H1 (cell line): Measurements from ENCODE around the gene ZNF835. TPM values are rescaled to one million over a fixed set of nuclear protein-coding genes. Genes with fewer than 3 reads are reported as not detected.

Source experiments
- CBX8 ChIP-seq: fragments of 300-800, 300-1000 bp; sonication (generic); IDR thresholded peaks from 2 replicates; pipeline ENCODE4 v1.7.1; 2016; ENCODE audit warnings: low read depth, low read length, borderline replicate concordance
- PHF8 ChIP-seq: fragments of 200-600 bp; sonication (generic); conservative IDR thresholded peaks from 2 replicates; pipeline ENCODE4 v1.7.1; 2012; ENCODE audit warnings: low read depth, mild to moderate bottlenecking, inconsistent platforms, low read length, moderate library complexity
- SP1 ChIP-seq: IDR thresholded peaks from 2 replicates; pipeline ENCODE4 v1.6.1; 2011; ENCODE audit warnings: low read depth, low read length
- SP2 ChIP-seq: IDR thresholded peaks from 2 replicates; pipeline ENCODE4 v1.6.1; 2012; ENCODE audit warnings: mild to moderate bottlenecking, low read length, inconsistent platforms
- polyA plus RNA-seq, 7 experiments: library from polyadenylated mRNA; depleted of rRNA in 3 of 7; stranded (reverse) in 5 of 7; unstranded in 2 of 7; fragments of >200 nt in 5 of 7; fragments of 200-250 nt in 2 of 7; gene quantifications; 1 replicate in 5 of 7; 2 replicates in 1 of 7; 4 replicates in 1 of 7; pipeline versions ENCODE4 v1.2.1 to v1.2.3, GENCODE V29; 2011 to 2013; ENCODE audit warnings: missing spikeins in 2 of 7, mixed read lengths in 2 of 7
- total RNA-seq: library from RNA; stranded (reverse); fragmentation: NEBNext Ultra II Directional; extraction: Animal tissue kit (Norgen Biotek cat#: 25700); gene quantifications from 2 replicates; pipeline ENCODE4 v1.2.1, GENCODE V29; 2021

Gene ZNF835
- total and polyA plus RNA-seq, 2 of the 8 experiments (the other 6 are each of a cell fraction or from before 2014, with no cell fraction given): 0.02 to 1.8 TPM

GRCh38 chr19:56654151-56654550 is 17.4 kb downstream of the ZNF835 start (continued):
- TF ChIP-seq CBX8: no peak
- TF ChIP-seq SP2: no peak
- no peak for TF ChIP-seq PHF8
- TF ChIP-seq SP1: no peak
